NCI-H2196 (cell line): ENCODE measurements around the gene DNAJB2.
A peak's percentile ranks its signal among the peaks of the same experiment; 100 is the strongest.
"Not testable (repeated sequence)": the region's sequence is repeated elsewhere in the genome, so short reads cannot be mapped to it uniquely, and the experiment has no call there.

Source experiments
- DNase-seq: peaks from one replicate; lab custom pipeline; 2025; ENCODE audit not compliant: unreplicated experiment; lab: John Stamatoyannopoulos, UW

Gene DNAJB2

GRCh38 chr2:219254590-219255201, 24.5 kb upstream of the DNAJB2 start:
- DNase-seq, result no peak

- DNase-seq, result not testable (repeated sequence)
Observed at GRCh38 chr2:219258942-219259341, 20.2 kb upstream of the DNAJB2 start.

- DNase-seq, result no peak
Observed at GRCh38 chr2:219261024-219261855, 17.9 kb upstream of the DNAJB2 start.

GRCh38 chr2:219266232-219266631, 12.9 kb upstream of the DNAJB2 start:
- DNase-seq, result peak; percentile 21

GRCh38 chr2:219266886-219267285, 12.3 kb upstream of the DNAJB2 start:
- no peak for DNase-seq

- no peak for DNase-seq
Observed at GRCh38 chr2:219268294-219268693, 10.9 kb upstream of the DNAJB2 start.

- DNase-seq, result peak; percentile 71
Observed at GRCh38 chr2:219269362-219270054, 9.7 kb upstream of the DNAJB2 start.

- no peak for DNase-seq
Observed at GRCh38 chr2:219270055-219270372, 9.2 kb upstream of the DNAJB2 start.

- DNase-seq, result no peak
Observed at GRCh38 chr2:219271021-219271420, 8.1 kb upstream of the DNAJB2 start.

GRCh38 chr2:219272356-219272755, 6.8 kb upstream of the DNAJB2 start:
- no peak for DNase-seq

GRCh38 chr2:219272995-219273394, 6.2 kb upstream of the DNAJB2 start:
- DNase-seq, result no peak

GRCh38 chr2:219273937-219274336, 5.2 kb upstream of the DNAJB2 start:
- DNase-seq, result no peak

- DNase-seq, result peak; percentile 37
Observed at GRCh38 chr2:219274361-219274921, 4.7 kb upstream of the DNAJB2 start.

GRCh38 chr2:219277703-219278654, 1.2 kb upstream of the DNAJB2 start:
- peak; percentile 79 for DNase-seq

GRCh38 chr2:219278655-219279150, 463 bp upstream of the DNAJB2 start:
- DNase-seq, result no peak

GRCh38 chr2:219279916-219280516, 850 bp downstream of the DNAJB2 start:
- DNase-seq, result no peak

- DNase-seq, result no peak
Observed at GRCh38 chr2:219280651-219281050, 1.5 kb downstream of the DNAJB2 start.

GRCh38 chr2:219281588-219281987, 2.4 kb downstream of the DNAJB2 start:
- DNase-seq, result no peak

GRCh38 chr2:219282375-219282774, 3.2 kb downstream of the DNAJB2 start:
- no peak for DNase-seq

- no peak for DNase-seq
Observed at GRCh38 chr2:219282943-219283581, 3.9 kb downstream of the DNAJB2 start.
